Muscle layer of colon (tissue), 2 donors: Measurements from ENCODE around the gene TULP4.
"Not testable (repeated sequence)": the region's sequence is repeated elsewhere in the genome, so short reads cannot be mapped to it uniquely, and the experiment has no call there.

Experiments used
- H3K27ac ChIP-seq: one replicate; pipeline ENCODE4 v1.7.0; 2013; ENCODE audit warnings: low read depth, mild to moderate bottlenecking, low read length, moderate library complexity
- H3K27me3 ChIP-seq, 2 donors: one replicate each; pipeline ENCODE4 v1.7.0; 2013; ENCODE audit warnings: low read length in 2 of 2, mild to moderate bottlenecking in 2 of 2; ENCODE audit not compliant: insufficient read depth in 2 of 2, control insufficient read depth in 1 of 2
- H3K36me3 ChIP-seq: one replicate; pipeline ENCODE4 v1.7.0; 2013; ENCODE audit warnings: mild to moderate bottlenecking, low read length; ENCODE audit not compliant: insufficient read depth
- H3K4me1 ChIP-seq: one replicate; pipeline ENCODE4 v1.7.0; 2013; ENCODE audit warnings: mild to moderate bottlenecking, low read length; ENCODE audit not compliant: insufficient read depth
- H3K4me3 ChIP-seq, 2 donors: one replicate each; pipeline ENCODE4 v1.7.0; 2013; ENCODE audit warnings: low read length in 2 of 2, low read depth in 1 of 2, mild to moderate bottlenecking in 1 of 2, moderate library complexity in 1 of 2
- H3K9ac ChIP-seq: one replicate; pipeline ENCODE4 v1.7.0; 2013; ENCODE audit warnings: low read length
- H3K9me3 ChIP-seq: one replicate; pipeline ENCODE4 v1.7.0; 2013; ENCODE audit warnings: mild to moderate bottlenecking, low read length
- donor health status: abdominal sarcoma.
- donor health status: Adenocarcinoma of cecum.

TULP4 gene

DNA sequence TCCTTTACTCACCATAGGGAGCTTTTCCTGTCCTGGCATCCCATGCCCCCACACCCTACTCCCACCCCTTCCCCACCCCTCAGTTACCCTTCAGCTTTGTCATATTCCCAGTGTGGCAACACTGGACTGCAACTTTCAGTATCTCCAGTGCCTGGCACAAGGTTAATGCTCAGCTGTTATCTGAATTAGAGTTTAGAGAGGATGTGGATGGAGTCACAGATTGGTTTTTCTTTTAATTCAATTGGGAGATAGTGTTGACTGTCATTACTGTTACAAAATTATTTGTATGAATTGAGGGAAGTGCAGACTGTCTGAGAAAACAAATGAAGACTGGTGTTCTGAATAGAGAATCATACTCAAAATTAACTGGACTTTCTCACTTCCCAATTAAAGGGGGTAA lies 89.9 kb downstream of the TULP4 start:
- H3K27me3 ChIP-seq: no peaks in the 10 kb centered on the region
- no peak overlapping the region for H3K27ac ChIP-seq
- no peak overlapping the region for H3K4me3 ChIP-seq
- no peak overlapping the region for H3K9ac ChIP-seq
- no peaks in the 10 kb centered on the region for H3K36me3 ChIP-seq
- H3K4me1 ChIP-seq: peaks cover 4% of the 10 kb centered on the region
- H3K9me3 ChIP-seq: no peaks in the 10 kb centered on the region

DNA sequence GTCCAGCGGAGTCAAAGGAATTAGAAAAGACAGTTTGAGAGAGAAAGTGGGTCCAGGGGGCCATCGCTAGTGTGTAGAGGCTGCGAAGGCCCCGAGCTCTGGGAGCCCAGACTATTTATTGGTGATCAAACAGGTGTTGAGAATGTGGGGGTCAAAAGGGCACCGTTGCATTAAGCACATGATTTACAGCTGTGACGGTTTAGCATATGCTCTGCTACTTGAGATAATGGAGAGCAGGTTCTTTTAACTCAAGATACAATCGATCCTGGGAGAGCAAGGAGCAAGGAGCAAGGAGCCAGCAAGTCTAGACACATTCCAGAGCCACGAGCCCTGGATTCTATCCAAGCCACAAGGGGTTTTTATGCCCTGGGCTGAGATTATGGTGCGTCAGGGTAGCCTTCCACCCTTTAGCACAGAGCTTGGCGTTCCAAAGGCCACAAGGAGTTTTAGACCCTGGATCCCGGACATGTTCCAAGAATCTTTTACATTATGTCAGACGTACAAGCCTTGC lies 93.1 kb downstream of the TULP4 start:
- not testable (repeated sequence) for H3K36me3 ChIP-seq, H3K9ac ChIP-seq, H3K27me3 ChIP-seq, H3K4me1 ChIP-seq, H3K4me3 ChIP-seq, H3K9me3 ChIP-seq, H3K27ac ChIP-seq

DNA sequence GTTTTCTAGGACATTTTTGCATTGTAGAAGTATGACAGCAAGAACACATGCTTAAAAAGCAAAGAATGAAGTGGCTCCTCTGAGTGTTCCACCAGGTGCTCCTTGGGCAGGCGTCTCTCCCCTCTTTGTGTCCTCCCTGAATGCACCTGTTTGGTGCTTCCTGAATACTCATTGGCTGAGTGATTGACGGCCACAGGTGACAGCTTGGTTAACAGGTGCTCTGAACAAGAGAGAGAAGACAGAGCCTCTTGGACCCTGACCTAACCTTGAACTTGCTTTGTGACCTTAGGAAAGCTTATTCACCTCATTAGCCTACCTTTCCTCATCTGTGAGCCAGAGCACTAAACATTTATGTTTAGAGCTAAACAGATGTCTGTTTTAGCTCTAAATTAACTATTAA lies 93.7 kb downstream of the TULP4 start:
- Histone ChIP-seq H3K4me3 (no peak overlapping the region), H3K27ac (no peak overlapping the region), H3K9ac (no peak overlapping the region), H3K9me3 (no peaks in the 10 kb centered on the region), H3K27me3 (no peaks in the 10 kb centered on the region), H3K4me1 (peaks cover 10% of the 10 kb centered on the region), H3K36me3 (no peaks in the 10 kb centered on the region)

DNA sequence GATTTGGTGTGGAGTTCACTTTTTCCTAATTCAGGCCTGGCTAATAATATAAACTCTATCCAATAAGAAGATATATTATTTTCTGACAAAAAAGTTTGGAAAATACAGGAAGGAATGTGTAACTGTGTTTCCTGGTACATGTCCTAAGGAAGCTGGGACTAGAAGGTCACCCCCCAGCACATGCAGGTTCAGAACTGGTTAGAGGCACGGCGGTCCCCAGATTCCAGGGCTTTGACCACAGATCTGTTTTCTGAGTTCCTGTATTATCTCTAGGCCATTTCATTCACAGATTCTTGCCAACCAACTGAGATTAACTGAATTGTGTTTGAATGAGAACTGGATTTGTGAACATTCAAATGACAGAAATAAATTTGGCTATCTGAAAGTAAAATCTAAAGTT lies 94.5 kb downstream of the TULP4 start:
- peaks cover 10% of the 10 kb centered on the region for H3K4me1 ChIP-seq
- no peaks in the 10 kb centered on the region for H3K9me3 ChIP-seq
- H3K4me3 ChIP-seq: no peak overlapping the region
- H3K27ac ChIP-seq: no peak overlapping the region
- H3K9ac ChIP-seq: no peak overlapping the region
- H3K36me3 ChIP-seq: no peaks in the 10 kb centered on the region
- no peaks in the 10 kb centered on the region for H3K27me3 ChIP-seq

DNA sequence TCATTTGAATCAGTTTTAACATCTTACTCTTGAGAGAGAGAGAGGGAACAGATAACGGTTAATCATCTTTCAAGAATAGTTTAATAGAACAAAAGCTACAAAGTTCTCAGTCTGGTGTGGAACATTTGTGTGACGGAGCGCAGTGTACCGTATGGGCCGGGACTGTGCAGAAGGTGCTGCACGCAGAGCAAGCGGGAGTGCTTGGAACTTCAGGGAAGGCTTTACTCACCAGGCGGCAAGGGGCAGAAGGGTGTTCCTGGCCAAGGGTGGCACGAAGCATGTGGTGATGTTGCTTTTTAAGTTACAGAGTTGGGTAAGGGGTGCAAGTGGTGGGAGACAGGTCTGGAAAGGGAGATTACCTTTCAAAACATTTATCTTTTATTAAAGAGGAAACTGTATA lies 95.7 kb downstream of the TULP4 start:
- no peaks in the 10 kb centered on the region for H3K36me3 ChIP-seq
- H3K27me3 ChIP-seq: no peaks in the 10 kb centered on the region
- H3K9me3 ChIP-seq: no peaks in the 10 kb centered on the region
- peaks cover 6% of the 10 kb centered on the region for H3K4me1 ChIP-seq
- H3K27ac ChIP-seq: no peak overlapping the region
- no peak overlapping the region for H3K9ac ChIP-seq
- H3K4me3 ChIP-seq: no peak overlapping the region

DNA sequence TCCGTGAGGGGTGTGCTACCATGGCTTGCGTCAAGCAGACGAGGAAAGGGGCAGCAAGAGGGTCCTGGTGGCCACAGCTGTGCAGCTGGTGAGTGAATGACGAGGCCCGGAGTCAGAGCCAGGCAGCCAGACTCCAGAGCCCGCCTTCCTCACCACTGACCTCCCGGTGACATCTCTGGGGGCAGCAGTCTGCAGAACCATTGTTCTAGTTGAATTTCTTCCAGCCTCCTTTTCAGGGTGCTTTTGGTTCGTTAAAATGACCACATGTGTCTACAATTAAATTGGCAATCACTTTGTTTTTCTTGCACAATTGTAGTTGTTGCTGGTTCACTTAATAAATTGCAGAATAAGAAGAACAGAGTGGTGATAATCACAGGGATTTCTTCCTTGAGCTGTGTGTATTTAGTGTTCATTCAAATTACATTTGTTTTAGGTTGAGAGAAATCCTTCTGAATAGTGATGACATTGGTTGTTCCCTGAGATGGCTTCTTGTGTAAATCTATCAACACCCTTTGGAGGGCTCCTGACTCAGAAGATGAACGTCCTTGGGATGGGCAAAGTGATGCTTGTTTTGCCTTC lies 96.4 kb downstream of the TULP4 start:
- no peaks in the 10 kb centered on the region for H3K36me3 ChIP-seq
- no peak overlapping the region for H3K4me3 ChIP-seq
- no peaks in the 10 kb centered on the region for H3K9me3 ChIP-seq
- no peaks in the 10 kb centered on the region for H3K27me3 ChIP-seq
- H3K27ac ChIP-seq: no peak overlapping the region
- no peak overlapping the region for H3K9ac ChIP-seq
- H3K4me1 ChIP-seq: peaks cover 6% of the 10 kb centered on the region

DNA sequence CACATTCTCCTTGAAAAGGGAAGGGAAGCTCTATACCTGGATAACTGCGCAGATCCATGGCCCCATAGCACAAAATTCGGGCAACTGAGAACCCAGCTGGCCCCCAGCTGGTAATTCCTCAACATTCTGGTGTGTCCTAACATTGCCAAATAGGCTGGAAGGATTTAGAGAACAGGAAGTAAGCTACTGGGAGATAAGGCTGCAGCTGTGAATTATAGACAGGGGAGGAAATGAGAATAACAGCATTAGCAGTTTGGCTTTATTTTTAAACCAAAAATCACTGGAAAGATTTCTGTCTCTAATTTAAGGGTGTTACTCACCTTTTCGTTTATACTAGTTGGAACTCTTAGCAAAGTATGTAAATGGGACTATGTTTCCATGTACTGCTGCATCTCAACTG lies 97.2 kb downstream of the TULP4 start:
- H3K27ac ChIP-seq: no peak overlapping the region
- H3K9ac ChIP-seq: no peak overlapping the region
- no peaks in the 10 kb centered on the region for H3K36me3 ChIP-seq
- H3K27me3 ChIP-seq: no peaks in the 10 kb centered on the region
- H3K4me3 ChIP-seq: no peak overlapping the region
- H3K9me3 ChIP-seq: no peaks in the 10 kb centered on the region
- H3K4me1 ChIP-seq: peaks cover 6% of the 10 kb centered on the region

DNA sequence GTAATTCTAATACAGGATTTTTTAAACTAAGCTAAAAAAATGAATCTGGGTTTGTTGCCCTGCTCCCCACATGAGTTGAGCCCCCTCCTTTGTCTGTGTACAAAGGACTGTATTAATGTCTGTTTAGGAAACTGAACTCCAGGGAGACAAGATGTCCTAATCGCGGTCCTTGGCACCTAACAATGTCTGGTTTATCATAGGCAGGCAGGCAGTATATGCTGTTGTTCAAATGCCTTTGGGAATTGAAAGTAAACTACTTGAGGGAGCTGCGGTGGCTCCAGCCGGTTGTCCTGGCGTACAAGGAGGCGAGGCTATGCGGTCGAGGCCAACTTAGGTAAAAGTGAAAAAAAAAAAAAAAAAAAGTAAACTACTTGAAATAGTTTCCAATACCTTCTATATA lies 98.5 kb downstream of the TULP4 start:
- no peak overlapping the region for H3K9ac ChIP-seq
- no peaks in the 10 kb centered on the region for H3K36me3 ChIP-seq
- no peaks in the 10 kb centered on the region for H3K27me3 ChIP-seq
- H3K27ac ChIP-seq: no peak overlapping the region
- H3K4me3 ChIP-seq: no peak overlapping the region
- no peaks in the 10 kb centered on the region for H3K9me3 ChIP-seq
- H3K4me1 ChIP-seq: peaks cover 6% of the 10 kb centered on the region

DNA sequence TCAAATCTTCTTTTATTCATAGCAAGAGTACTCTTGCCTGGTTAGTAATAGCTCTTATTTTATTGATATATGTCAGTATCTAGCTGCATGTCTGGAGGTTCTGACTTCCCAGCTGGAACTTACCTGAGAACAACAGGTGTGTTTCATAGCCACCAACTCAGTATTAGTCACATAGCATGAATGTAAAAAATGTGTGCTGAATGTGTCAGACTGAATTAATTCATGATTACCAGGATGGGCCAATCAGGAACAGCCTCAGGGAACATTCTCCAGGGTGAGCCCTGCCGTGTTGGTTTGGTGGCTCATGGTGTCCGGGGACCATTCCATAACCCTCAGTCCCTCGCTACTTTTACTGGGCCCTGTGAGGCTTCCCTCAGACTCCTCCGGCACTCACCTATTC lies 99.7 kb downstream of the TULP4 start:
- H3K27ac ChIP-seq: no peak overlapping the region
- no peaks in the 10 kb centered on the region for H3K27me3 ChIP-seq
- no peaks in the 10 kb centered on the region for H3K9me3 ChIP-seq
- H3K9ac ChIP-seq: no peak overlapping the region
- peaks cover 6% of the 10 kb centered on the region for H3K4me1 ChIP-seq
- no peaks in the 10 kb centered on the region for H3K36me3 ChIP-seq
- no peak overlapping the region for H3K4me3 ChIP-seq

DNA sequence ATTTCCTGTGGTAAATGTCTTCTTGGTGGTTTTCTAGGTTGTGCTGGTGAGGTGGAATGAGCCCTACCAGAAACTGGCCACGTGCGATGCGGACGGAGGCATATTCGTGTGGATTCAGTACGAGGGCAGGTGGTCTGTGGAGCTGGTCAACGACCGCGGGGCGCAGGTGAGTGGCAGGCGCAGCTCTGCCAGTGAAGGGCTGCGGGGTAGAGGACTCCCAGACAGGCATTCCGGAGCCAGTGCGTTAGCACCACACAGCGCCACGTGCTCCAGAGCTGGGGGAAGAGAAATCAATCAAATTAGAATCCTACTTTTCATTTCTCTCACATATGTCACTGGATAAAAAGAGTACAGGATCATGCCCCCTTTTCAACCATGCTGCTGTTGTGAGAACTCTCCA lies 100.8 kb downstream of the TULP4 start:
- peaks cover 6% of the 10 kb centered on the region for H3K4me1 ChIP-seq

DNA sequence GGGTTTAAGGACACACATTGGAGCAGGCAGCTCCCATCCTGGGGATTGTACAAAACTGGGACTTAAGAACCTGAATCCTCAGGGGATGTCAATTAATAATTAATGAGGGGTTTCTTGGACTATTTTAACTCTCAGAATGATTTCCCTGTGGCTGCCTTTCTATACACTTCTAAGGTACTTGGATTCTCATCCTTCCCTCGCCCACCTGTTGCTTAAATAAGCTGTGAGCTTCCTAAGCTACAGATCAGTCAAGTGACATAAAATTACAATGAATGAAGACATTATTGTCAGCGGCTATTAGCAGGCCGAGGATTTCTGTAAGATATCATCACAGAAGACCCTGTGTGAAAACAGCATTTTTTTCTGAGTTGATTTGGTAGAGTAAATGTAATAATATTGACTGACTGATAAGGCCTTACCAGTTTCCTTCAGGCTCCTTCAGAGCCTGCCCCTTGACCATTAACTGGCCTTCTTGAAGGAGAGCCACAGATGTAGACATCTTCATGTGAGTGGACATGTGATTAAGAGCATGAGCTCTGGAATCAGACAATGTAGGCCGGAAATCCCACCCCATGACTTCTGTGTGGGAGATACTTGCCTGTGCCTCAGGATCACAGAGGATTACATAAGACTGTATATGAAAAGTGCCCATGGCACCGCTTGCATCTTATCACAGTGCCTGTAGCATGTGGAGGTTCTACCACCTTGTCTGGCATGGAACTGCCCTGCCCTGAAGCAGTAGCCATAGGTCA lies 101.7 kb downstream of the TULP4 start:
- Histone ChIP-seq H3K9ac (no peak overlapping the region), H3K9me3 (no peaks in the 10 kb centered on the region), H3K36me3 (no peaks in the 10 kb centered on the region), H3K27ac (no peak overlapping the region), H3K4me1 (peaks cover 6% of the 10 kb centered on the region), H3K27me3 (no peaks in the 10 kb centered on the region), H3K4me3 (no peak overlapping the region)

More for the DNA sequence above, 100.8 kb downstream of the TULP4 start:
- Histone ChIP-seq H3K27me3 (no peaks in the 10 kb centered on the region), H3K36me3 (no peaks in the 10 kb centered on the region), H3K9me3 (no peaks in the 10 kb centered on the region), H3K4me3 (no peak overlapping the region), H3K27ac (no peak overlapping the region), H3K9ac (no peak overlapping the region)

DNA sequence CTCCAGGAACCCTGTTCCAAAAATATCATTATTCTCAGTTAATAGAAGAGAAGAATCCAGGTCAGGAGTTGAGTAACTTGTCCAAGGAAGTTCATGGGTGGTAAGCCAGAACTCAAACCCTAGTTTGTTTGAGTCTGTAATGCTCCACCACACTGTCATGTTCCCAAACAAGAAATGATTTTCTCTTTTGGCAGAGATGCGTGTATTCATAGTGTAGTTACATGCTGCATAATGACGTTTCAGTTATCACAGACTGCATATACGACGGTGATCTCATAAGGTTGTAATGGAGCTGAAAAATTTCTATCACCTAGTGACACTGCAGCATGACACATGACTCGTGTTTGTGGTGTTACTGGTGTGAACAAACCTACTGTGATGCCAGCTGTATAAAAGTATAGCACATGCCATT lies 102.6 kb downstream of the TULP4 start:
- Histone ChIP-seq H3K9me3 (no peaks in the 10 kb centered on the region), H3K27ac (no peak overlapping the region), H3K4me3 (no peak overlapping the region), H3K27me3 (no peaks in the 10 kb centered on the region), H3K36me3 (no peaks in the 10 kb centered on the region), H3K4me1 (peaks cover 6% of the 10 kb centered on the region), H3K9ac (no peak overlapping the region)
